Endometrial microvascular endothelial cells (primary cell): ENCODE data around the gene ANO8. TPM values are rescaled to one million over a fixed set of nuclear protein-coding genes. Genes with fewer than 3 reads are reported as not detected.

Source experiments
- in situ Hi-C: cut with HindIII; loops from 2 replicates; pipeline ENCODE4 v1.10.0; 2017; ENCODE audit warnings: low sequenced_read_pairs, low pct_unique_long_range_greater_than_20kb; ENCODE audit errors: inconsistent ontology term
- total RNA-seq: library from RNA; depleted of rRNA; stranded (reverse); fragments of >200 nt; gene quantifications from one replicate; pipeline ENCODE4 v1.2.3, GENCODE V29; 2015; ENCODE audit errors: inconsistent ontology term

The ANO8 gene
- total RNA-seq, 1 donor from 2014 or later: 0.84 TPM

DNA sequence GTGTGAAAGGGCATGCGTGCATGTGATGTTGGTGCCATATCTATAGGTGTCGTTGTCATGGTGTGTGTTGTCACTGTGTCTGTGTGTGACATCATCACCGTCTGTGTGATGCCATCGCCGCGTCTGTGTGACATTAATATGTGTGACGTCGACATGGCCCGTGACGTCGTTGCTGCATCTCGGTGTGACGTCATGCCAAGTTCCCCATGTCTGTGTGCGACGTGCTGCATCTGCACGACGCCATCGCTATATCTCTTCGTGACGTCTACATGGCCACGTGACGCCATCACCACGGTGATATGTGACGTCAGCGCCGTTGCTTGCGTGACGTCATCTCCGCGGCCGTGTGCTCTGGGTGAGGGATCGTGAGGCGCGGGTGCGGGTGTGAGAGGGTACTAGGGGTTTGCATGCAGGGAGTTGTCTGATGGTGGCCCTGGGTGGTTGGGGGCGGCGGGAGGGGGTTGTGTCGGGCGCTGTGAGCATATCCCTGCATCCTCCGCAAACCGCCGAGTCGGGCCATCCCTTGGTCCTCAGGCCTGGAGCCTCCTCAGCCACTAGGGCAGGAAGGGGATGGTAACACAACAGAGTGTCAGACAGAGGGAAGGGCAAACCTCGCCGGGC is 17.3 kb upstream of the ANO8 start:
- in situ Hi-C loops: no loop called here

DNA sequence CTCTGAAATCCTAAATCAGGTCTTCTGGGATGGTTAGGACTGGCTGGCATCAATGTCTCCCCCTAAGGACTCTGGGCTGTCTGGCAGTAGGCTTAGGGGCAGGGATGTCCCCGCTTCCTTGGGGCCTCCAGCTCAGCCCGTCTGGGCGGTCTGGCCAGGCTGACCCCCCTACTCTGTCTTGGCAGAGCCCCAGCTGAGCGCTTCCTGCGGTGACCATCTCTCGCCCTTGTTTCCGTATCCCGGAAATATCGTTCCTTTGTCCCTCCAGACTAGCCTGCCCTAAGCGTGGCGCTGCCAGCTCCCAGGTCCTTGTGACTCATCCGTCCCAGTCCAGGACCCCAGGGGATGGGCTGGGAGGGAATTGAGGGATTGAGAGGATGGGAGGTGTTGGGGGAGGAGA is 14.0 kb upstream of the ANO8 start:
- in situ Hi-C loops: no loop called here

DNA sequence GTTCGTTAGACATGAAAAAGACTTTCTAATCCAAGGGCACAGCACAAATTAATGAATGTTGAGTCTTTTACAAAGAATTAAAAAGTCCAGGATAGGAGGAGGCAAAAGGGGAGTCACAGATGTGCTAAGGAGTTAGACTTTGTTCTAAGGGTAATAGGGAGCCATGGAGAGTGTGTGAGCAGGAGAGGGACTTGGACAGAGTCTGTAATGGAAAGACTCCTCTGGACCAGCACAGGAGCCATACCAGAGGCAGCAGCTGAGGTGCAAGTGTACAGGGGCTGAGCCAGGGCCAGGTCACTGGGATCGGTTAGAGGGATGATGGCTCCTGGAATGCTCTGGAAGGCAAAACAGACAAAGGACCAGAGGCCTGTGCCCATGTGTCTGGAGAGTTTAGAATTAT is 13.2 kb upstream of the ANO8 start:
- in situ Hi-C loops: no loop called here

DNA sequence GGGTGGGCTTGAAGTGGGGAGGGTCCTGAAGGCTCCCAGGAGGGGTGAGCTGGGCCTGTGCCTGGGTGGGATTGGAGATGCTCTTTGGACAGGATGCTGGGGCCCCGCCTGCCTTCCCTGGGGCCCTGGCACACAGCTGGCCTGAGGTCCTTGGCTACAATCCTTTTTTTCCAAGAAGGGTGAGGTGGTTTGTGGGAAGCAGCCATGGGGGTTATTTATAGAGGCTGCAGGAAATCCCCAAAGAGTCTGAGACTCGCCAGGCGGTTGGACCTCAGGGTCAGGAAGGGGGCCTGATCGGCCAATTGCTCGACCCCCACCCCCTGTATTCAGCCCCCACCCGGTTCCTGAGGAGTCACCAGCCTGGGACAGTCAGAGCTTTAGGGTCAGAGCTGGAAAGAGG is 12.7 kb upstream of the ANO8 start:
- in situ Hi-C loops: no loop called here

DNA sequence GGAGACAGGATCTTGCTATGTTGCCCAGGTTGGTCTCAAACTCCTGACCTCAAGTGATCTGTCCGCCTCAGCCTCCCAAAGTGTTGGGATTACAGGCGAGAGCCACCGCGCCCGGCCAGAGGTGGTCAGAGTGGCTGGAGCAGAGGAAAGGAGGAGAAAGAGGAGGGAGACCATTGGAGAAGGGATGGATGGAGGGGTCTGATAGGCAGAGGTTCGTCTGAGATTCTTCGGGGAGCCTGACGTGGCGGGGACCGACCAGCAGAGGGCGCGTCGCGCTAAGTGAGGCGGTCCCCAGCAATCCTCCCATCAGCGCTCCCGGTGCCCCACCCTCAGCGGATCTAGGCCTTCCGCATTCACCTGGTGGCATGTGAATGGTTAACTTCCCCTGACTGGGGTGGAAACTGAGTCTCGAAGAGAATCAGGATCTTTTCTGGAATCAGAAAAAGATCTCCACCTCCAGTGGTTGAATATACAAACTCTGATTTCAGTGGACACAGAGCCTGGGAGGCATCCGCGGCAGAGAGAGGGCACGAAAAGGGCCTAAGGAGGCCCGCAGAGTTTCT is 11.5 kb upstream of the ANO8 start:
- in situ Hi-C loops: no loop called here

- in situ Hi-C loops: no loop called here
Observed at GRCh38 chr19:17341845-17342244, 7.2 kb upstream of the ANO8 start.

DNA sequence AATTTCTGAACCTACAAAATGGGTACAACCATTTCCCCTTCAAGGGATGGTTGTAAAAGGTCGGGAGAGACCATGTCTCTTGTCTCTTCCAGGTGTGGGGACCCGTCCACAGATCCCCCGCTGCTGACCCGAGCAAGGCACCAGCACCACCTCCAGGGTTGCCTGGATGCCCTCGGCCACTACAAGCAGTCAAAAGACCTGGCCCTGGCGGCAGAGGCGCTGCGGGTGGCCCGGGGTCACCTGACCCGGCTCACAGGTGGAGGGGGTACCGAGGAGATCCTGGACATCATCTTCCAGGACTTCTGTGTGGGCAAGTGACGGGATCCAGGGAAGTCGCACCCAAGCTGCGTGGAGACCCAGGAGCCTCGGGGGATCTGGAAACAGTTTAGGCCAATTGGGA is 6.7 kb upstream of the ANO8 start:
- in situ Hi-C loops: no loop called here

GRCh38 chr19:17340871-17341357 is 6.3 kb upstream of the ANO8 start:
- in situ Hi-C loops: no loop called here

- in situ Hi-C loops: no loop called here
Observed at GRCh38 chr19:17340302-17340870, 5.7 kb upstream of the ANO8 start.

DNA sequence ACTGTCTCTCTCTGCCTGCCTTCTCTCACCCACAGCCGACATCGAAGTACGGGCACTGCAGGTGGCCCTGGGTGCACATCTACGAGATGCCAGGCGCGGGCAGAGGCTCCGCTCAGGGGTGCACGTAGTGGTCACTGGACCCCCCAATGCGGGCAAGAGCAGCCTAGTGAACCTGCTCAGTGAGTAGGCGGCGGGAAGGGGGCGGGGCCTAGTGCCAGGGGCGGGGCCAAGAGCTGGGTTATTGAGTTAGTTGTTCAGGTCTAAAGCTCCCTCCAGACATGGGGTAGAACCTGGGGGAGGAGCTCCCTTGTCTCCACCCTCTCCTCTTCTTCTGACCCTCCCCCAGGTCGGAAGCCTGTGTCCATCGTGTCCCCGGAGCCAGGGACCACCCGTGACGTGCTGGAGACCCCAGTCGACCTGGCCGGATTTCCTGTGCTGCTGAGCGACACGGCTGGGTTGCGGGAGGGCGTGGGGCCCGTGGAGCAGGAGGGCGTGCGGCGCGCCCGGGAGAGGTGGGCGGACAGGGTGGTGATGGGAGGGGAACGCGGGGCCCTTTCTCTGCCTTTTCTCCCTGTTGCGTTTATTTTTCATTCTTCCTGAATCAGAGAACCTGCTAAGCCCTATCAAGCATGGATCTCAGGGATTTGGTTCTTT is 4.6 kb upstream of the ANO8 start:
- in situ Hi-C loops: no loop called here

- in situ Hi-C loops: no loop called here
Observed at GRCh38 chr19:17338433-17339078, 3.9 kb upstream of the ANO8 start.

DNA sequence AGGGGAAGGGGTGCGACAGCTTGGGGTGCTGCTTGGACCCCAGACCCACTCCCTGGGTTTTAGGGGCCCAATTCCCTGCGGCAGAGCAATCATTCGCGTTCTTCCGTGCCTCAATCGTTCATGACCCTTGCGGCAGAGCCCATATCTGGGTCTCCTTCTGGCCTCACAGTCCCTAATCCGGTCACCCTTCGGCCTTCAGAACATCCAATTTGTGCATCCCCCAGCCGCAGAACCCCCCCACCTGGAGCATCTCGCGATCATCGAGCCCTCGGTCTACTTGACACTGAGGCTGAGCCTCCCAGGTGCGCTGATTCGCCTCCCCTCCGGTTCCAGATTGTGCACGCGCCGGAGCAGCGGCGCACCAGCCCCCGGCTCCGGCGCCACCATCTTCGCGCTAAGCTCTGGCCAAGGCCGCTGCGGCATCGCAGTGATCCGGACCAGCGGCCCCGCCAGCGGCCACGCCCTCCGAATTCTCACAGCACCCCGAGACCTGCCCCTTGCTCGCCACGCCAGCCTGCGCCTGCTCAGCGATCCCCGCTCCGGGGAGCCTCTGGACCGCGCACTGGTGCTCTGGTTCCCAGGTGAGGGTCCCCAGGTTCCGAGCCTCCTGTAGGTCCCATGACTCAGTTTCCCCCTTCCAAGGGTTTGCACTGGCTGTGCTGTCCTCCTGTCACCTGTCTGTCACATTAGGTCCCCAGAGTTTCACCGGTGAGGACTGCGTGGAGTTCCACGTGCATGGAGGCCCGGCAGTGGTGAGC is 3.2 kb upstream of the ANO8 start:
- in situ Hi-C loops: no loop called here

GRCh38 chr19:17336872-17337674 is 2.4 kb upstream of the ANO8 start, which contains the start of gene GTPBP3:
GTPBP3 (plus strand) TSS chr19:17337553; CDS start chr19:17337612, 59 bp downstream.
- in situ Hi-C loops: no loop called here

GRCh38 chr19:17335575-17335974 is 920 bp upstream of the ANO8 start:
- in situ Hi-C loops: no loop called here

DNA sequence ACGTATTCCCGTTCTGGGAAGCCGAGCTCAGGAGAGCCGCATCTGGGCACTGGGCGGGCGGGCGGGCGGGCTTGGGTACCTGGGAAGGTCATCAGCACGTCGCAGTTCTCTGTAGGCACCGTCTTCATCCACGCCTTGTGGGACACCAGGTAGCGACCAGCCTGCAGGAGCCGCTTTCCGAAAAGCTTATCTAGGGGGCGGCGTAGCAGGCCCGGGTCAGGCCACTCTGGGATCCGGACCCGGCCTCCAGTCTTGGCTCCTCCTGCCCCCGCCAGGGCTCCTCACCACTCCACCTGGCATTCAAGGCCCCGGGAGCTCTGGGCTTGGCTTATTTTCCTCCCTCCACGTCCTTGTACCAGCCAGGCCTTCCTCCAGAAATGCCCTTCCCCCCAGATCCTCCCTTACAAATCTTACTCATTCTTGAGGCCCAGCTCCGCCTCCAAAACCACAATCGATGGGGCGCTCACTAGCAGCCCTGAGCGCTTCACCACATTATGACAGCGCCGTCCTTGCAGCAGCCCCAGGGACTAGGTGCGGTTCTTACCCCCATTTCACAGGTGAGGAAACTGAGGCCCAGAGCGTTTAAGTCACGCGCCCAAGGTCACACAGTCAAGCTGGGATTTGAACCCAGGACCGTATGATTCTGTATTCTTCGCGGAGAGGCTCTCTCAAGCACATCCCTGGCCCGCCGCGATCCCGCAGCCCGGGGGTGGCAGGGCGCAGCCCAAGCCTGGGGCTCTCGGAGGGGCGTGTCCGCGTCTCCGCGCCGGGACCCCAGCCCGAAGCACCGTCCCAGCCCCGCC is 843 bp downstream of the ANO8 start:
- in situ Hi-C loops: no loop called here

GRCh38 chr19:17332677-17333581 is 1.7 kb downstream of the ANO8 start:
- in situ Hi-C loops: no loop called here

- in situ Hi-C loops: no loop called here
Observed at GRCh38 chr19:17332360-17332676, 2.3 kb downstream of the ANO8 start.
